ENCODE measurements around the gene NRXN3.

NRXN3 gene

GRCh38 chr14:78197051-78197450 lies 26.9 kb downstream of the NRXN3 start:
- TF ChIP-seq, protein P1, sequence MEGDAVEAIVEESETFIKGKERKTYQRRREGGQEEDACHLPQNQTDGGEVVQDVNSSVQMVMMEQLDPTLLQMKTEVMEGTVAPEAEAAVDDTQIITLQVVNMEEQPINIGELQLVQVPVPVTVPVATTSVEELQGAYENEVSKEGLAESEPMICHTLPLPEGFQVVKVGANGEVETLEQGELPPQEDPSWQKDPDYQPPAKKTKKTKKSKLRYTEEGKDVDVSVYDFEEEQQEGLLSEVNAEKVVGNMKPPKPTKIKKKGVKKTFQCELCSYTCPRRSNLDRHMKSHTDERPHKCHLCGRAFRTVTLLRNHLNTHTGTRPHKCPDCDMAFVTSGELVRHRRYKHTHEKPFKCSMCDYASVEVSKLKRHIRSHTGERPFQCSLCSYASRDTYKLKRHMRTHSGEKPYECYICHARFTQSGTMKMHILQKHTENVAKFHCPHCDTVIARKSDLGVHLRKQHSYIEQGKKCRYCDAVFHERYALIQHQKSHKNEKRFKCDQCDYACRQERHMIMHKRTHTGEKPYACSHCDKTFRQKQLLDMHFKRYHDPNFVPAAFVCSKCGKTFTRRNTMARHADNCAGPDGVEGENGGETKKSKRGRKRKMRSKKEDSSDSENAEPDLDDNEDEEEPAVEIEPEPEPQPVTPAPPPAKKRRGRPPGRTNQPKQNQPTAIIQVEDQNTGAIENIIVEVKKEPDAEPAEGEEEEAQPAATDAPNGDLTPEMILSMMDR (IDR thresholded peaks at IDR 0.05; ENCODE audit: low read depth, low read length, missing control alignments), result no peak
- no peak overlapping the region for H3K4me3 ChIP-seq (replicated peaks; ENCODE audit: low read depth, low read length)
- DNase-seq (ENCODE audit: extremely low read depth, low read depth), result no peak

DNA sequence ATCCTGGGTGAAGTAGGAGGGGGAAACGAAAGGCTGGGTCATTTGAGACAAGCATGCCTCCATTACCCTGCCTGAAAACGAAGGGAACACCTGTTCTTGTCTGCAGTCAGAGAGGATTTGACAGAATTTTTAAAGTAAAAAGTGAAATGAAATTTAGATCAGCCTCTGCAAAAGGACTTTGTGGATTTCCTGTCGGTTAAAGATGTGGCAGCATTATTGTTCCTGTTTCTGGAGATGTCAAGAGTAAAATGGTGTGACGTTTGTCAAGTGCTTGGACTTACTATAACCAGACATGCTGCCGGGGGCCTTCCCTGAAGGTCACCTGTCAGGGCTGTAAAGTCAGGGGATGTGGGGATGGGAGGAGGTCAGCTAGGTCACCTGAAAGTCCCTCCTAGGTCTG lies 32.0 kb downstream of the NRXN3 start:
- TF ChIP-seq, protein P1 (IDR thresholded peaks at IDR 0.05; ENCODE audit: low read depth, low read length, missing control alignments), result no peak
- no peak for DNase-seq (ENCODE audit: extremely low read depth, low read depth)
- H3K4me3 ChIP-seq (replicated peaks; ENCODE audit: low read depth, low read length), result no peak overlapping the region

DNA sequence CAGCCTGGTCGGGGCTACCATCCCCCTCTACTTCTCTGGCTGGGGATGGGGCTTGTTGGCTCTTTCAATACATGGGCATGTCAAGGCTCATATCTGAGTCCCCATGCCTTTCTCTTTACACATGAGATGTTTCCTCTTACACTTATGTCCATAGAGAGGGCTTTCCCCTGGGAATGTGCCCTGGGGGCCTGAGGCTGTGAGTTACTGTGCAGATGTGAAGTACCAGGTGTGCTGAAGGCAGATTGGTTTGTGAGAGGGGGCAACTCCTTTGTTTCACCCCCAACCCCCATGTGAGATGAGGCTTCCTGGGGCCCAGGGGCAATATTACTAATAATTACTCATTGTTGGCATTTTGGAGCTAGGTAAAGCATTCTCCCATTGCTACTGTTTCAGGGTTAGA lies 32.8 kb downstream of the NRXN3 start:
- TF ChIP-seq, protein P1 (IDR thresholded peaks at IDR 0.05; ENCODE audit: low read depth, low read length, missing control alignments), result no peak
- no peak for DNase-seq (ENCODE audit: extremely low read depth, low read depth)

GRCh38 chr14:78207414-78207813 lies 37.2 kb downstream of the NRXN3 start:
- H3K4me3 ChIP-seq (replicated peaks; ENCODE audit: low read depth, low read length), result no peak overlapping the region
- no peak for DNase-seq (ENCODE audit: extremely low read depth, low read depth)
- TF ChIP-seq, protein P1 (IDR thresholded peaks at IDR 0.05; ENCODE audit: low read depth, low read length, missing control alignments), result no peak

More for the DNA sequence above, 32.8 kb downstream of the NRXN3 start:
- H3K4me3 ChIP-seq (replicated peaks; ENCODE audit: low read depth, low read length), result no peak overlapping the region

DNA sequence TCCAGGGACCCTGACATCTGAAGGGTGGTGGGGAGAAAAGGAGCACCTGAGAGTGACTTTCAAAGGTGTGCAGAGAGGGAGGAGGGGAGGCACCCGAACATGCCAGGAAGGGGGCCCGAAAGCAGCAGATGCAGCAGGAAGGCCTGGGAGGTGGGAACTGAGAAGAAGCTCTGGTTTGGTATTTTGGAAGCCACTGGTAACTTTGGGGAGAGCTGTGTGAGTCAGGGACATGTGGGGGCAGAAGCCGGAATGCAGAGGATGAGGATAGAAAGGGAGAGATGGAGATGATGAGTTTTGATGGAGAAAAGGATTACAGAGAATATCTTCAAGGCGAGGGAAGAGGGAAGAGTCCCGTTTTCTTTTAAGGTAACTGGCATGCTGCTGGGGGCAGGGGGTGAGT lies 50.1 kb downstream of the NRXN3 start:
- DNase-seq (ENCODE audit: extremely low read depth, low read depth), result no peak
- TF ChIP-seq, protein P1 (IDR thresholded peaks at IDR 0.05; ENCODE audit: low read depth, low read length, missing control alignments), result no peak
- no peak overlapping the region for H3K4me3 ChIP-seq (replicated peaks; ENCODE audit: low read depth, low read length)

DNA sequence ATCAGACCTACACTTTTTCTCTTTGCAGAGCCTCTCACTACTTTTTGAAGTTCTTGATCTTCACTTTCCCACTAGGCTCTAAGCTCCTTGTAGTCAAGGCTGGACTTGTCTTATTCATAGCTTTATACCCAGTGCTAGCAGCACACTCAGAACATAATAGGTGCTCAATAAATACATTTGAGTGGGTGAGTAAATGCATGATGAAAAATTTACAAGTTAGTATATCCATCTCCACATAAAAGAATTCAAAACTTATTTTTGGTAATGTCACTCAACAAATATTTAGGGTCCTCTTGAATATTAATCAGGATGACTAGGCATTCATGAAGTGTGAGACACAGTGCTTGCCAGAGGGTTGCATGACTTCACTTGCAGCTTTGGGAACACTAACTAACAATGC lies 52.6 kb downstream of the NRXN3 start:
- TF ChIP-seq, protein P1 (IDR thresholded peaks at IDR 0.05; ENCODE audit: low read depth, low read length, missing control alignments), result no peak
- no peak for DNase-seq (ENCODE audit: extremely low read depth, low read depth)
- H3K4me3 ChIP-seq (replicated peaks; ENCODE audit: low read depth, low read length), result no peak overlapping the region

Data from HFF-Myc (cell line).